Stomach (tissue), 4 donors: Measurements from ENCODE around the gene RAE1.

ENCODE experiments used
- EP300 ChIP-seq: sonication (generic); formaldehyde crosslinking; IDR thresholded peaks from one replicate; pipeline ENCODE4 v1.6.1; 2017; ENCODE audit warnings: antibody characterized with exemption
- POLR2A ChIP-seq, 4 donors: fragments of 450-650 bp; IDR thresholded peaks; one replicate each; pipeline ENCODE4 v1.6.1; 2016; ENCODE audit warnings: antibody characterized with exemption in 4 of 4, control low read depth in 2 of 4, mild to moderate bottlenecking in 1 of 4, moderate library complexity in 1 of 4
- POLR2AphosphoS5 ChIP-seq, 3 donors: sonication (generic); formaldehyde crosslinking; IDR thresholded peaks; one replicate each; pipeline ENCODE4 v1.6.1; 2016; ENCODE audit warnings: antibody characterized with exemption in 3 of 3
- TF ChIP-seq, protein P1 (sequence below), 7 experiments: fragments of 450-650 bp in 4 of 7; fragments of 200-600 bp in 3 of 7; sonication (generic) in 3 of 7; IDR thresholded peaks; one replicate each; pipeline ENCODE4 v1.5.1; 2016 to 2019; ENCODE audit warnings: antibody characterized with exemption in 7 of 7, control low read depth in 2 of 7, mild to moderate bottlenecking in 1 of 7

DNA sequence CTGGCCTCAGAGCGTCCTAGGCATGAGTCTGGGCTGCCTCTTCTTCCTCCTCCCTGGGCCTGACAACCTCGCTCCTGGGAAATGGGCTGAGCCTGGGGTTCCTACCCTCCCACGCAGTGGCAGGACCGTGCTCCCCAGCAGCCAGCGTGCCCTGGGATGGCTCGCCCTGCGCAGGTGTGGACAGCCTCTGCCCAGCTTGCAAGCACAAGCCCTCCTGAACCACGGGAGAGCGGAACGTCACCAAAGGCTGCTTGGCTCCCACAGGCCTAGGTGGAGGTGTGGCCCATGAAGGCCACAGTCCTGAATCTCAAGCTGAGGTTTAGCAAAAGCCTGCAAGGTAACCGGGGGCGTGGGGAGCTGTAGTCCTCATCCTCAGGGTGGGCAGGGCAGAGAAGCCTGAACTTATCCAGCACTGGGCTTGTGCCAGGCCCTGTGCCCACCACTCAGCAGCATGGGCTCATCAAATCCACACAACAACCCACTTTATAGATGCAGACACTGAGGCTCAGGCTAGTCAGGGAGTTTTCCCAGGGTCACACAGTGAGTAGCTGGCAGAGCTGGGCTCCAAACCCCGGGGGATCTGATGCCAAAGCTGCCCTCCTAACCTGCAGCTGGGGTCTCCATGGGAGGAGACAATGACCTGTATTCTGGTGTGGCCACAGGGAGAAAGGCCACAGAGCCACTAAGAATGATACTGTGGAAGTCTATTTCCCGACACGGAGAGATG, 65.4 kb downstream of the RAE1 start:
- TF ChIP-seq, protein P1, sequence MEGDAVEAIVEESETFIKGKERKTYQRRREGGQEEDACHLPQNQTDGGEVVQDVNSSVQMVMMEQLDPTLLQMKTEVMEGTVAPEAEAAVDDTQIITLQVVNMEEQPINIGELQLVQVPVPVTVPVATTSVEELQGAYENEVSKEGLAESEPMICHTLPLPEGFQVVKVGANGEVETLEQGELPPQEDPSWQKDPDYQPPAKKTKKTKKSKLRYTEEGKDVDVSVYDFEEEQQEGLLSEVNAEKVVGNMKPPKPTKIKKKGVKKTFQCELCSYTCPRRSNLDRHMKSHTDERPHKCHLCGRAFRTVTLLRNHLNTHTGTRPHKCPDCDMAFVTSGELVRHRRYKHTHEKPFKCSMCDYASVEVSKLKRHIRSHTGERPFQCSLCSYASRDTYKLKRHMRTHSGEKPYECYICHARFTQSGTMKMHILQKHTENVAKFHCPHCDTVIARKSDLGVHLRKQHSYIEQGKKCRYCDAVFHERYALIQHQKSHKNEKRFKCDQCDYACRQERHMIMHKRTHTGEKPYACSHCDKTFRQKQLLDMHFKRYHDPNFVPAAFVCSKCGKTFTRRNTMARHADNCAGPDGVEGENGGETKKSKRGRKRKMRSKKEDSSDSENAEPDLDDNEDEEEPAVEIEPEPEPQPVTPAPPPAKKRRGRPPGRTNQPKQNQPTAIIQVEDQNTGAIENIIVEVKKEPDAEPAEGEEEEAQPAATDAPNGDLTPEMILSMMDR (IDR thresholded peaks at IDR 0.05): no peak
- no peak for TF ChIP-seq POLR2A (IDR thresholded peaks at IDR 0.05)
- no peak for TF ChIP-seq POLR2AphosphoS5 (IDR thresholded peaks at IDR 0.05)
- no peak for TF ChIP-seq EP300
